ENCODE measurements around the gene CNPY1.

- TF ChIP-seq, protein P1, sequence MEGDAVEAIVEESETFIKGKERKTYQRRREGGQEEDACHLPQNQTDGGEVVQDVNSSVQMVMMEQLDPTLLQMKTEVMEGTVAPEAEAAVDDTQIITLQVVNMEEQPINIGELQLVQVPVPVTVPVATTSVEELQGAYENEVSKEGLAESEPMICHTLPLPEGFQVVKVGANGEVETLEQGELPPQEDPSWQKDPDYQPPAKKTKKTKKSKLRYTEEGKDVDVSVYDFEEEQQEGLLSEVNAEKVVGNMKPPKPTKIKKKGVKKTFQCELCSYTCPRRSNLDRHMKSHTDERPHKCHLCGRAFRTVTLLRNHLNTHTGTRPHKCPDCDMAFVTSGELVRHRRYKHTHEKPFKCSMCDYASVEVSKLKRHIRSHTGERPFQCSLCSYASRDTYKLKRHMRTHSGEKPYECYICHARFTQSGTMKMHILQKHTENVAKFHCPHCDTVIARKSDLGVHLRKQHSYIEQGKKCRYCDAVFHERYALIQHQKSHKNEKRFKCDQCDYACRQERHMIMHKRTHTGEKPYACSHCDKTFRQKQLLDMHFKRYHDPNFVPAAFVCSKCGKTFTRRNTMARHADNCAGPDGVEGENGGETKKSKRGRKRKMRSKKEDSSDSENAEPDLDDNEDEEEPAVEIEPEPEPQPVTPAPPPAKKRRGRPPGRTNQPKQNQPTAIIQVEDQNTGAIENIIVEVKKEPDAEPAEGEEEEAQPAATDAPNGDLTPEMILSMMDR (IDR thresholded peaks at IDR 0.05; ENCODE audit: insufficient read depth, low read depth, low read length), result no peak
- no peak for TF ChIP-seq EZH2 (IDR thresholded peaks at IDR 0.05; ENCODE audit: insufficient read depth, low read length)
These were observed 34.0 kb downstream of the CNPY1 start for GRCh38 chr7:155512246-155512887.
